K562 treated with DMSO at 1 percent for 12 hours (cell line): ENCODE data around the gene HIP1R. TPM values are rescaled to one million over a fixed set of nuclear protein-coding genes. Genes with fewer than 3 reads are reported as not detected.

Source experiments
- total RNA-seq: library from RNA; unstranded; fragments of 300-600 nt; gene quantifications from 2 replicates; pipeline ENCODE4 v1.2.3, GENCODE V29; 2022; ENCODE audit not compliant: insufficient read depth

The HIP1R gene
- 19.5 and 33.9 TPM in 2 replicates for total RNA-seq

GRCh38 chr12:122834921-122835749 lies at the start of gene HIP1R:
HIP1R (plus strand) TSS chr12:122835457; CDS start chr12:122835551, 94 bp downstream.

GRCh38 chr12:122895704-122896636 lies 60.7 kb downstream of the HIP1R start, which contains the start of gene VPS37B:
VPS37B (minus strand) TSS chr12:122896124; CDS start chr12:122896062, 62 bp downstream.

Other genes starting within 250 kb of the HIP1R start
- gene HCAR2, start 132.1 kb upstream of the HIP1R start, total RNA-seq = not detected in 2 replicates
- gene HCAR3, start 118.6 kb upstream of the HIP1R start, total RNA-seq = not detected in 2 replicates
- not detected in 2 replicates for gene HCAR1, start 104.6 kb upstream of the HIP1R start, total RNA-seq
- 29.3 and 48.4 TPM in 2 replicates for gene DENR, start 82.6 kb upstream of the HIP1R start, total RNA-seq
- 0.22 and 1.2 TPM in 2 replicates for gene CCDC62, start 60.9 kb upstream of the HIP1R start, total RNA-seq
- gene VPS37B, start 60.7 kb downstream of the HIP1R start, total RNA-seq = 16.2 and 27.9 TPM in 2 replicates
- 5.8 and 9.9 TPM in 2 replicates for gene ABCB9, start 131.0 kb downstream of the HIP1R start, total RNA-seq
- 39.3 and 49.5 TPM in 2 replicates for gene OGFOD2, start 139.8 kb downstream of the HIP1R start, total RNA-seq
- gene ARL6IP4, start 145.2 kb downstream of the HIP1R start, total RNA-seq = 218 and 275 TPM in 2 replicates